IgD-negative memory B cell (primary cell): Measurements from ENCODE around the gene MRPS10. TPM values are rescaled to one million over a fixed set of nuclear protein-coding genes. Genes with fewer than 3 reads are reported as not detected.

Experiments used
- H3K27ac Mint-ChIP-seq, 3 donors: one replicate each; pipeline ENCODE4 v1.8.0; 2020 to 2022; ENCODE audit warnings: mild to moderate bottlenecking in 3 of 3, mixed read lengths in 3 of 3, moderate library complexity in 1 of 3
- H3K27me3 Mint-ChIP-seq: one replicate; pipeline ENCODE4 v1.8.0; 2021; ENCODE audit warnings: mixed read lengths
- H3K36me3 Mint-ChIP-seq: one replicate; pipeline ENCODE4 v1.8.0; 2020; ENCODE audit warnings: mild to moderate bottlenecking, mixed read lengths
- H3K4me1 Mint-ChIP-seq, 3 donors: one replicate each; pipeline ENCODE4 v1.8.0; 2020 to 2022; ENCODE audit warnings: mixed read lengths in 3 of 3, mild to moderate bottlenecking in 1 of 3
- H3K4me3 Mint-ChIP-seq, 4 donors: one replicate each; pipeline ENCODE4 v1.8.0; 2020 to 2022; ENCODE audit warnings: mild to moderate bottlenecking in 4 of 4, mixed read lengths in 4 of 4, moderate library complexity in 3 of 4
- H3K9me3 Mint-ChIP-seq, 3 donors: one replicate each; pipeline ENCODE4 v1.8.0; 2020 to 2021; ENCODE audit warnings: mixed read lengths in 3 of 3, mild to moderate bottlenecking in 1 of 3
- polyA plus RNA-seq: library from polyadenylated mRNA; unstranded; fragments of 300-500 nt; fragmentation: Illumina TruSeq; gene quantifications from one replicate; pipeline ENCODE4 v1.2.3, GENCODE V29; 2021

The MRPS10 gene
- 44.8 TPM for polyA plus RNA-seq

- Mint-ChIP-seq H3K4me1 (peaks cover 11 to 19% (median 14%) of the 10 kb centered on the region in 3 donors), H3K36me3 (peaks cover 4% of the 10 kb centered on the region), H3K4me3 (peak within 1 kb of the TSS; percentile 96 to 100 (median 98)), H3K27ac (peak within 1 kb of the TSS; percentile 95 to 96 (median 96)), H3K27me3 (no peaks in the 10 kb centered on the region), H3K9me3 (no peaks in the 10 kb centered on the region)
Observed at GRCh38 chr6:42217519-42218367, at the start of gene MRPS10. TSS of gene MRPS10 (minus strand) at chr6:42217861. CDS start at chr6:42217849, 12 bp downstream.

GRCh38 chr6:42266538-42266937 lies 48.9 kb upstream of the MRPS10 start:
- H3K27me3 Mint-ChIP-seq, result no peaks in the 10 kb centered on the region
- no peaks in the 10 kb centered on the region for H3K9me3 Mint-ChIP-seq
- peaks cover 13 to 19% (median 15%) of the 10 kb centered on the region in 3 donors for H3K4me1 Mint-ChIP-seq
- H3K36me3 Mint-ChIP-seq, result peaks cover 6% of the 10 kb centered on the region
- no peak overlapping the region for H3K27ac Mint-ChIP-seq
- peak overlapping the region in 1 of 4 donors; percentile 57 for H3K4me3 Mint-ChIP-seq

GRCh38 chr6:42264852-42265390 lies 47.3 kb upstream of the MRPS10 start:
- Mint-ChIP-seq H3K36me3 (peaks cover 6% of the 10 kb centered on the region), H3K4me3 (no peak overlapping the region), H3K27ac (no peak overlapping the region), H3K4me1 (peaks cover 8 to 16% (median 11%) of the 10 kb centered on the region in 3 donors), H3K27me3 (no peaks in the 10 kb centered on the region), H3K9me3 (no peaks in the 10 kb centered on the region)

GRCh38 chr6:42264162-42264851 lies 46.6 kb upstream of the MRPS10 start:
- Mint-ChIP-seq H3K4me3 (no peak overlapping the region), H3K27me3 (no peaks in the 10 kb centered on the region), H3K4me1 (peaks cover 2 to 10% (median 5%) of the 10 kb centered on the region in 3 donors), H3K9me3 (no peaks in the 10 kb centered on the region), H3K27ac (no peak overlapping the region), H3K36me3 (peaks cover 6% of the 10 kb centered on the region)

- Mint-ChIP-seq H3K9me3 (no peaks in the 10 kb centered on the region), H3K4me3 (no peak overlapping the region), H3K27ac (no peak overlapping the region), H3K4me1 (peaks cover 0 to 8% (median 5%) of the 10 kb centered on the region in 3 donors), H3K27me3 (no peaks in the 10 kb centered on the region), H3K36me3 (peaks cover 6% of the 10 kb centered on the region)
Observed at GRCh38 chr6:42263165-42263728, 45.6 kb upstream of the MRPS10 start.

- Mint-ChIP-seq H3K27me3 (no peaks in the 10 kb centered on the region), H3K4me3 (no peak overlapping the region), H3K4me1 (peaks cover 0 to 8% (median 5%) of the 10 kb centered on the region in 3 donors), H3K9me3 (no peaks in the 10 kb centered on the region), H3K36me3 (peaks cover 5% of the 10 kb centered on the region), H3K27ac (no peak overlapping the region)
Observed at GRCh38 chr6:42260972-42261371, 43.3 kb upstream of the MRPS10 start.

- no peaks in the 10 kb centered on the region for H3K9me3 Mint-ChIP-seq
- H3K27me3 Mint-ChIP-seq, result no peaks in the 10 kb centered on the region
- peak overlapping the region in 1 of 4 donors; percentile 51 for H3K4me3 Mint-ChIP-seq
- peaks cover 0 to 8% (median 5%) of the 10 kb centered on the region in 3 donors for H3K4me1 Mint-ChIP-seq
- peaks cover 5% of the 10 kb centered on the region for H3K36me3 Mint-ChIP-seq
- H3K27ac Mint-ChIP-seq, result no peak overlapping the region
Observed at GRCh38 chr6:42260396-42260888, 42.8 kb upstream of the MRPS10 start.

- Mint-ChIP-seq H3K4me3 (no peak overlapping the region), H3K36me3 (peaks cover 5% of the 10 kb centered on the region), H3K4me1 (peaks cover 0 to 8% (median 5%) of the 10 kb centered on the region in 3 donors), H3K27me3 (no peaks in the 10 kb centered on the region), H3K27ac (no peak overlapping the region), H3K9me3 (no peaks in the 10 kb centered on the region)
Observed at GRCh38 chr6:42259841-42260395, 42.3 kb upstream of the MRPS10 start.

- Mint-ChIP-seq H3K9me3 (no peaks in the 10 kb centered on the region), H3K4me3 (no peak overlapping the region), H3K27ac (no peak overlapping the region), H3K27me3 (no peaks in the 10 kb centered on the region), H3K4me1 (peaks cover 0 to 8% (median 5%) of the 10 kb centered on the region in 3 donors), H3K36me3 (peaks cover 5% of the 10 kb centered on the region)
Observed at GRCh38 chr6:42259286-42259685, 41.6 kb upstream of the MRPS10 start.

GRCh38 chr6:42257614-42258013 lies 40.0 kb upstream of the MRPS10 start:
- H3K4me3 Mint-ChIP-seq, result no peak overlapping the region
- H3K27ac Mint-ChIP-seq, result peak overlapping the region in 1 of 3 donors; percentile 40
- H3K36me3 Mint-ChIP-seq, result peaks cover 4% of the 10 kb centered on the region
- no peaks in the 10 kb centered on the region for H3K27me3 Mint-ChIP-seq
- no peaks in the 10 kb centered on the region for H3K9me3 Mint-ChIP-seq
- peaks cover 0 to 8% (median 5%) of the 10 kb centered on the region in 3 donors for H3K4me1 Mint-ChIP-seq

GRCh38 chr6:42257063-42257462 lies 39.4 kb upstream of the MRPS10 start:
- peaks cover 4% of the 10 kb centered on the region for H3K36me3 Mint-ChIP-seq
- H3K27ac Mint-ChIP-seq, result peak overlapping the region in 1 of 3 donors; percentile 74
- H3K4me1 Mint-ChIP-seq, result peaks cover 0 to 6% (median 4%) of the 10 kb centered on the region in 3 donors
- H3K27me3 Mint-ChIP-seq, result no peaks in the 10 kb centered on the region
- no peaks in the 10 kb centered on the region for H3K9me3 Mint-ChIP-seq
- H3K4me3 Mint-ChIP-seq, result no peak overlapping the region

- Mint-ChIP-seq H3K27me3 (no peaks in the 10 kb centered on the region), H3K27ac (no peak overlapping the region), H3K9me3 (no peaks in the 10 kb centered on the region)
Observed at GRCh38 chr6:42255050-42255449, 37.4 kb upstream of the MRPS10 start.

GRCh38 chr6:42254505-42254904 lies 36.8 kb upstream of the MRPS10 start:
- H3K9me3 Mint-ChIP-seq, result no peaks in the 10 kb centered on the region
- H3K4me3 Mint-ChIP-seq, result no peak overlapping the region
- peaks cover 7% of the 10 kb centered on the region for H3K36me3 Mint-ChIP-seq
- no peaks in the 10 kb centered on the region for H3K27me3 Mint-ChIP-seq
- H3K27ac Mint-ChIP-seq, result no peak overlapping the region
- H3K4me1 Mint-ChIP-seq, result no peaks in the 10 kb centered on the region

More at GRCh38 chr6:42255050-42255449, 37.4 kb upstream of the MRPS10 start:
- Mint-ChIP-seq H3K4me1 (no peaks in the 10 kb centered on the region), H3K4me3 (no peak overlapping the region), H3K36me3 (peaks cover 7% of the 10 kb centered on the region)

- Mint-ChIP-seq H3K27me3 (no peaks in the 10 kb centered on the region), H3K4me3 (no peak overlapping the region), H3K36me3 (peaks cover 7% of the 10 kb centered on the region), H3K4me1 (no peaks in the 10 kb centered on the region), H3K9me3 (no peaks in the 10 kb centered on the region), H3K27ac (no peak overlapping the region)
Observed at GRCh38 chr6:42251911-42252637, 34.4 kb upstream of the MRPS10 start.
